ENCODE data around the gene C18orf63.
A peak's percentile ranks its signal among the peaks of the same experiment; 100 is the strongest.
"Not testable (repeated sequence)": the region's sequence is repeated elsewhere in the genome, so short reads cannot be mapped to it uniquely, and the experiment has no call there.

Gene C18orf63

DNA sequence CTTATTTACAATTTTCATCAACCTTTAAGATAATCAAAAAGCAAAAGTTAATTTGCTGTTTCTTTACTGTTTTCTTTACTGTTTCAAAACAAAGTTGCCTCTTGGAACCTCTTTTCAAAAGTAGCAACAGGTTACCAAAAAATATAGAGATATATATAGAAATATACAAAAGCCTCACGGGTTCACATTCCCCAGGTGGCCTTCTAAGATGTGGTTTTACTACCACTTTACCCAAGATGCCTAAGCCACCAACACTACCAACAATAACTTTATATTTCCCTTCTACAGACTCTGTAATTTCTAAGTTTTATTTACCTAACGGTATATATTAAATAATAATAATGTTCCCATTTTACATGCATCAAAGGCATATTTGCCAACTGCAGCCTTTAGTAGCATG lies 28.8 kb upstream of the C18orf63 start:
- no peak for DNase-seq

DNA sequence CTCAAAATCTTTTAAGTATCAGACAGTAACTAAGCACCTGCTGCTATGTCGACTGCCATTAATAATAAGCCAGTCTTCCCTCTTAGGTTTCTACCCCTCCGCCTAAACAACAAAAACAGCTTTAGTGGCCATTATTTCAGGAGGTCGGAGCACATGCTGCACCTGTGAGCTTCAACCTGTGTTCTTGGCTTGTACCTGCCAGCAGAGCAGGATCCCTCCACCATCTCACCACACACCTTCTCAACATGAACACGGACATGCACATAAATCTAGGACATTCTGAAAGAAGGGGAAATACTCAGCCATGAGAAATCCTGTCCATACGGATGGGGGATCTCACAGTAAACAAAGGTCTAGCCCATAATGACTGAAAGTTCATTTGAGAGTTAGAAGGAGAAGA lies 27.6 kb upstream of the C18orf63 start:
- no peak for DNase-seq

GRCh38 chr18:74288730-74289129 lies 26.9 kb upstream of the C18orf63 start:
- no peak for DNase-seq

- peak; percentile 37 to 76 (median 70) for DNase-seq
Measured at GRCh38 chr18:74289137-74289536, 26.5 kb upstream of the C18orf63 start.

DNA sequence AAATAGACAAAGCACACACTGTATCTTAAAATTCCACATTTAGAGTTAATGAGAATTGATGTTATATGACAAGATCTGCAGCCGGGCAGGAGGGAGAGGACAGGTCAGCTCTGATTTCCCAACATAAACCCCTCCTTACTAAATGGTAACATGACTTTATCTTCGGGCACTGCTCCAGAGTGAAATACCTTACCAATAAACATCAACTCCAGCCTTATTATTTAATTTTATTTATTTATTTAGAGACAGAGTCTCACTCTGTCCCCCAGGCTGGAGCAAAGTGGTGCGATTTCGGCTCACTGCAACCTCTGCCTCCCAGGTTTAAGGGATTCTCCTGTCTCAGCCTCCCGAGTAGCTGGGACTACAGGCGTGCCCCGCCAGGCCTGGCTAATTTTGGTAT lies 25.6 kb upstream of the C18orf63 start:
- no peak for DNase-seq

- DNase-seq = peak in 1 of 3 donors; percentile 3
Measured at GRCh38 chr18:74290794-74291471, 24.7 kb upstream of the C18orf63 start.

DNA sequence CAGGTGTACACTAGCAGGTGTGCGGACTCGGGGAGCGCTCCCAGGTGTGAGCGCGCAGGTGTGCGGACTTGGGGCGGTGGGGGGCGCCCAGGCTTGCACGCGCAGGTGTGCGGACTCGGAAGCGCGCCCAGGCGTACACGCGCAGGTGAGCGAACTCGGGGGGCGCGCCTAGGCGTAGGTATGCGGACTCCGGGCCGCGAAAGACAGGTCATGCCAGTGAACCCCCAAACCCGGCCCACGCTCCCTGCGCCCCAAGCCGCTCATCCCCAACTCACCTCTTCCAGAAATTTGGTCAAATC lies 24.2 kb upstream of the C18orf63 start:
- no peak for DNase-seq

DNA sequence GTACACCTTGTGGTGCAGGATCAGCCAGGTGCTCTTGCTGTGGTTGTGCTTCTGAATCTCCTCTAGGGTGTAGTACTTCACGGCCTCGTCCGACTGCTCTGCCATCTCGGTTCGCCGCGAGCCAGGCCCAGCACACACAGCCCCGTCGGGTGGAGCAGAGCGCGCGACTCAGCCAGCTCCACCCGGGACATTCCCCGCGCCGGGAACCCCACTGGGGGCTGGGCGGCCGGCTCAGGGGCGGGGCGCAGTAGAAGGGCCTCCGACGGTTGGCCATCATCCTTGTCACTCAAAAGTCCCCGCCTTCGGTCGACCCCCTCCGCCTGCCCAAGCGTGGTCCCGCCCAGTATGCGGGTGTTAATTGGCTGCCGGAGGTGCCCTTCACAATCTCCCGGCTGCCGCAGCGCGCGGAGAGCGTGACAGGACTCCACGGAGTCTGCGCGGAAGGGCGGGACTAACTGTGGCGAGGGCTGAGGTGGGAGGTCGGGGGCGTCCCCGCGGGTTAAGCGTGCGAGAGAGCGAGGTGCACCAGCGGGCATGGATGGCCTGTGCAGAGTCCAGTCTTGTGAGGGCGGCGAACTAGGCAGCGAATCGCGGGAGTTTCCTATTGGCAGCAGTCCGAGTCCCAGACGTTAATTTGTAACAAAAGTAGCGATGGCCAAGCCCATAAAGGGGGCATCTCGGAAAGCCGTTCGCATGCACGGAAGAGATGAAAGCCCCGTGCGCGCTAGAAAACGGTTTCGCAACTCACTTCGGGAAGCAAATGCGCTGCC lies 23.7 kb upstream of the C18orf63 start, which contains the start of gene CYB5A:
Gene CYB5A (minus strand): TSS at position 193 of the 770 bp plus-strand sequence. CDS start 88 bp downstream, at position 105.
- DNase-seq = peak; percentile 98

GRCh38 chr18:74292541-74292858 lies 23.1 kb upstream of the C18orf63 start:
- DNase-seq = peak; percentile 15 to 26 (median 25)

DNA sequence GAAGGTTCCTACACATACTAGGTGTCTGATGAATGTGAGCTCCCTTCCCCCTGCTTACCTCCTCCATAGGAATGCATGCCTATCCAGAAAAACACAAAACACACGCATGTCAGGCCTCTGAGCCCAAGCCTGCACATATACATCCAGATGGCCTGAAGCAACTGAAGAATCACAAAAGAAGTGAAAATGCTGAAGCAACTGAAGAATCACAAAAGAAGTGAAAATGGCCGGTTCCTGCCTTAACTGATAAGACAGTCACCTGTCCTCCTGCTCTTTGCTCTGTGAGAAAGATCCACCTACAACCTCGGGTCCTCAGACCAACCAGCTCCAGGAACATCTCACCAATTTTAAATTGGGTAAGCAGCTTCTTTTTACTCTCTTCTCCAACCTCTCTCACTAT lies 22.7 kb upstream of the C18orf63 start:
- not testable (repeated sequence) for DNase-seq

DNA sequence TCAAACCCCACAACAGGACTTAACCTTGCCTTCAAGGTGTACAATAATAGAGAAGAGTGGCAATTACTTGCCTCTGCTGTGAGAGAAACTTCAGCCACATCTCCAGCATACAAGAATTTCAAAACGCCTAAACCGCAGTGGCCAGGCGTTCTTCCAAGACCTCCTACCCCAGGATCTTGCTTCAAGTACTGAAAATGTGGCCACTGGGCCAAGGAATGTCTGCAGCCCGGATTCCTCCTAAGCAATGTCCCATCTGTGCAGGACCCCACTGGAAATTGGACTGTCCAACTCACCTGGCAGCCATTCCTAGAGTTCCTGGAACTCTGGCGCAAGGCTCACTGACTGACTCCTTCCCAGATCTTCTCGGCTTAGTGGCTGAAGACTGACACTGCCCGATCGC lies 21.1 kb upstream of the C18orf63 start:
- DNase-seq = no peak

GRCh38 chr18:74299162-74299561 lies 16.5 kb upstream of the C18orf63 start:
- DNase-seq = no peak

- DNase-seq = no peak
Measured at GRCh38 chr18:74299746-74300145, 15.9 kb upstream of the C18orf63 start.

- DNase-seq = no peak
Measured at GRCh38 chr18:74303306-74303705, 12.3 kb upstream of the C18orf63 start.

DNA sequence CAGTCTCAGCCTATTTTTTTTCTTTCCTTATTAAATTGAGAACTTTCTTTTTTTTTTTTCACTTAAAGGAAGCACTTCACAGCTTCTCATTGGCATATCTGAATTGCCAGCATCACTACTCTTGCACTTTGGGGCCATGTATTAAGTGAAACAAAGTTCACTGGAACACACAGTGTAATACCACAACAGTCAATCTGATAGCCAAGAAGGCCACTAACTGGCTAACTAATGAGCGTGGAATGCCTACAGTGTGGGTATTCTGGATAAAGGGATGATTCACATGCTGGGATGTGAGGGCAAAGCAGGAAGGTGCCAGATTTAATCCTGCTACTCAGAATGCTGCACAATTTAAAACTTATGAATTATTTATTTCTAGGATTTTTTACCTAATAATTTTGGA lies 11.7 kb upstream of the C18orf63 start:
- no peak for DNase-seq

DNA sequence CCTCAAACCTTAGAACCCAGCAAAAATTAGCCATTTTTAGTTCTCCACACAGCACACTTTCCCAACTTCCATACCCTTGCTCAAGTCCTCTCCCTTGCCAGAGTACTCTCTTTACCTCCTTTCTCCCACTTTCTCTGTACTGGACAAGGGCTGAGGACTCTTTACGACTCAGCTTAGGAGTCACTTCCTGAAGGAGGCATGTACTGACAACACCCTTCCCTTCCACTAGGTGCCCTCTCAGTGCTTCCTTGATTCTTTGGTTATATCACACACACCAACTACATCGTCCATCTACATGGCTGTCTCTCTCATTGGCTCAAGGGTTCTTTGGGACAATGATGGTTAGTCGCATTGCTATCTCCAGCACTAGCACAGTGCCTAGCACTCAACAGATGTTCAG lies 5.2 kb upstream of the C18orf63 start:
- peak; percentile 34 to 59 (median 49) for DNase-seq

GRCh38 chr18:74311000-74311399 lies 4.6 kb upstream of the C18orf63 start:
- no peak for DNase-seq

DNA sequence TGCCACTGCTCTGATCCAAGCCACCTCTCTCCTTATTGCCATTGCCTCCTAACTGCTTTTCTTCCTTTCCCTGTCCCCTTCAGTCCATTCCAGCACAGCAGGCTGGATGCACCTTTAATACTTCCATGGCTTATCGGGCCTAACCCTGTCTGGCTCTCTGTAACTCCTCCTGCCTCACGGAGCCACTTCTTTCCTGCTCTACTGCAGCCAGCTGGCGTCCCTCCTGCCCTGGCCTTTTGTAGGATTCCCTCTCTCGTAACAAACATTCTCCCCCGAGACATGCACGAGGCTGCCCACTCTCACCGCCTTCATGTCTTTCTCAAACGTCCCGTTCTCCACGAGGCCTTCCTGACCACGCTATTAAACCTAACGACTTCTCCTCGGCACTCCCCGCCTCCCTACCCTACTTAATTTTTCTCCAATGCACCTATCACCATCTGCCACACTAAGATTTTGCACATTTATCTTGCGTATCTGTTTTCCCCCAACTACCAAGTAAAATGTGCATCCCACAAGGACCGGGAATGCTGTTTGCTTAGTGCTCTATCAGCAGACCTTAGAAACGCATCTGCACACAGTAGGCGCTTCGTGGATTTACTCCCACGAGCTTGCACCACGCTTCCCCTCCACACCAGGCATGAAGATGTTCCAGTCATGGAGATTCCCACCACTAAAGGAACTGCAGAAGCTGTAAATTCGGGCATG lies 728 bp upstream of the C18orf63 start:
- no peak for DNase-seq

DNA sequence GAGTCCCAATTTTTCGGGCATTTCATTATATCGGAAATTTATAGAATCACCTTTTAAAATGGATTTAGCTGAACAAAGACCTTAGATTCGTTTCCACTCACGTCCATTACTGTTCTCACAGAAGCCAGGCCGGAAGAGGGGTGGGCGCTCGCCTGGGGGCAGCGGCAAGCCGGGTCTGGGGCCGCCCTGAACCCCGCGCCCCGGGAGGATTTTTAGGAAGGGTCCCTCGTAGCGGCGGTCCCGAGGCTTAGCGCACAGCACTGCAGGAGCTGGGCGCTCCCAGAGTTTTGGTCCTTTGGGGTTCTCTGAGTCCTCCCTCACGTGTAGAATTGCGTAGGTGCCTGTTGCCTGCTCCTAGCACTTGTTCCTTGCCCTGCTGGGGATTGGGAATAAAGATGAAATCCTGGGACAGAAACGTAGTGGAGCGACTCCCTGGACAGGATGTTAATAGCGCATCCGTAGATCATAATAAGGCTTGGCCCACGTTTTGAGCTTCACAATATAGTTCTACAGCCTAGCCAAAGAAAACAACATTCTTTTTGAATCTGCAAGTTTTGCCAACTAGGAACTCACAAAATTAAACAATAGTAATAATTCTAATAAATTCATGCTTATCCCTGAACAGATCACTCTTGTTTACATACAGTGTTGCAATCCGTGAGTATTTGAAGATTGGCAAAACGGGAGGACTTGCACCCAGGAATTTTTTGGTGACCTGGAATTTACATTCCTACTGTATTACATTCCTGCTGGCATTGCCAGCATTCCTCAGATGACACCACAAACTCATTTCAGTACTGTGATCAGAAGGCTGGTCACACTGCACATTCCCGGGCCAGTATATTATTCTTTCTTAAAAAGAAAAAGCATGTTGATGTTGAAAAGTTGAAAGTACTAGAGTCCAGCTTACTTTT lies 875 bp downstream of the C18orf63 start:
- no peak for DNase-seq

DNA sequence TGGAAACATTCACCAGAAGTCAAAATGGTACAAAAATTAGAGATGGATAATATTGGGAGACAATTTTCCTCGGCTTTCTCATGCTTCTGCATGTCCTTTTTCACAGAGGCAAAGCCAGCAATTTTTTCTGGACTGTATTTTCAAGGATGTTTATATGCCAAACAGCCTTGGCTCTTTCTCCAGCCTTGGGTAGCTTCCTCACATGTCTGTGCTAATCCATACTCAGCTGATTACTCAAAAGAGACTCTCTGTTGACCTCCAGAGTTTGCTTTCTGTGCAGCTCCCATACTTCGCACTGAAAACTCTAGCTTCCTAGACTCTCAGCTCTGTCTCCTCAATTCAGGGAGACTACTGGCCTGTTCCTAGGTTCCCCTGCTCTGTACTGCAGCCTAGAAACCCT lies 10.6 kb downstream of the C18orf63 start:
- DNase-seq = no peak

- DNase-seq = not testable (repeated sequence)
Measured at GRCh38 chr18:74326791-74327190, 11.2 kb downstream of the C18orf63 start.

- peak; percentile 17 to 35 (median 25) for DNase-seq
Measured at GRCh38 chr18:74328206-74328605, 12.6 kb downstream of the C18orf63 start.

- DNase-seq = no peak
Measured at GRCh38 chr18:74329688-74330205, 14.1 kb downstream of the C18orf63 start.
